HEK293 (cell line): Measurements from ENCODE around the gene LCN12.

Source experiments
- CTCF ChIA-PET: fragments of 350-600 bp; formaldehyde crosslinking; extraction: SDS; loops from one replicate; lab custom pipeline; 2021; ENCODE audit warnings: antibody characterized with exemption; lab: Yijun Ruan, JAX
- POLR2A ChIA-PET: fragments of 300-600 bp; formaldehyde crosslinking; extraction: SDS; loops from one replicate; lab custom pipeline; 2020; ENCODE audit warnings: antibody characterized with exemption, inconsistent platforms; lab: Yijun Ruan, JAX
- H3K27ac ChIP-seq: fragments of 200-500 bp; sonication (Bioruptor generic); 2 replicates; pipeline ENCODE4 v1.5.1; 2014; ENCODE audit warnings: low read depth, low read length, control low read depth, inconsistent platforms; ENCODE audit errors: extremely low read depth
- H3K36me3 ChIP-seq, 2 experiments: fragments of 200-500 bp in 1 of 2; sonication (Bioruptor generic) in 1 of 2; 1 replicate in 1 of 2; 2 replicates in 1 of 2; pipeline ENCODE4 v1.5.1; 2014 to 2017; ENCODE audit warnings: inconsistent platforms in 2 of 2, low read length in 2 of 2; ENCODE audit not compliant: control insufficient read depth in 2 of 2, insufficient read depth in 1 of 2
- H3K4me1 ChIP-seq: fragments of 200-500 bp; sonication (Bioruptor generic); 2 replicates; pipeline ENCODE4 v1.5.1; 2014; ENCODE audit warnings: mild to moderate bottlenecking, low read length, inconsistent platforms; ENCODE audit not compliant: control insufficient read depth, insufficient read depth
- H3K4me3 ChIP-seq: 2 replicates; pipeline ENCODE4 v1.5.1; 2011; ENCODE audit warnings: low read depth, mild to moderate bottlenecking, control low read depth, low read length, moderate library complexity
- H3K9me3 ChIP-seq: fragments of 200-500 bp; sonication (Bioruptor generic); 2 replicates; pipeline ENCODE4 v1.5.1; 2014; ENCODE audit warnings: low read depth, low read length, inconsistent platforms; ENCODE audit not compliant: control insufficient read depth, insufficient read depth
- EGR2 ChIP-seq: fragments of 450-650 bp; formaldehyde crosslinking; IDR thresholded peaks from 2 replicates; pipeline ENCODE4 v1.5.1; 2016; ENCODE audit warnings: low read depth, missing biosample characterization, missing genetic modification characterization
- FEZF1 ChIP-seq: fragments of 450-650 bp; formaldehyde crosslinking; IDR thresholded peaks from 2 replicates; pipeline ENCODE4 v1.5.1; 2016; ENCODE audit warnings: missing biosample characterization, missing genetic modification characterization
- KLF1 ChIP-seq: fragments of 450-650 bp; formaldehyde crosslinking; IDR thresholded peaks from 2 replicates; pipeline ENCODE4 v1.5.1; 2016; ENCODE audit warnings: missing biosample characterization, missing genetic modification characterization
- KLF8 ChIP-seq: fragments of 450-650 bp; formaldehyde crosslinking; IDR thresholded peaks from 2 replicates; pipeline ENCODE4 v1.5.1; 2016; ENCODE audit warnings: missing biosample characterization, missing genetic modification characterization
- PRDM1 ChIP-seq: fragments of 450-650 bp; formaldehyde crosslinking; IDR thresholded peaks from 2 replicates; pipeline ENCODE4; 2016; ENCODE audit warnings: missing biosample characterization, missing genetic modification characterization
- SCRT1 ChIP-seq: fragments of 450-650 bp; formaldehyde crosslinking; IDR thresholded peaks from 2 replicates; pipeline ENCODE4 v1.5.1; 2016; ENCODE audit warnings: missing biosample characterization, missing genetic modification characterization, borderline replicate concordance
- SP2 ChIP-seq: fragments of 450-650 bp; formaldehyde crosslinking; IDR thresholded peaks from 2 replicates; pipeline ENCODE4 v1.5.1; 2016; ENCODE audit warnings: missing biosample characterization, missing genetic modification characterization
- TCF7L2 ChIP-seq: IDR thresholded peaks from 2 replicates; pipeline ENCODE4 v1.6.1; 2011; ENCODE audit warnings: low read depth, mild to moderate bottlenecking, inconsistent platforms, low read length, moderate library complexity, borderline replicate concordance
- YY1 ChIP-seq: fragments of 450-650 bp; formaldehyde crosslinking; IDR thresholded peaks from 2 replicates; pipeline ENCODE4 v1.5.1; 2018; ENCODE audit warnings: missing biosample characterization, missing genetic modification characterization
- ZBTB17 ChIP-seq: fragments of 450-650 bp; formaldehyde crosslinking; IDR thresholded peaks from 2 replicates; pipeline ENCODE4 v1.5.1; 2016; ENCODE audit warnings: missing biosample characterization, missing genetic modification characterization
- ZBTB21 ChIP-seq: fragments of 450-650 bp; formaldehyde crosslinking; IDR thresholded peaks from 2 replicates; pipeline ENCODE4 v1.5.1; 2017; ENCODE audit warnings: missing biosample characterization, missing genetic modification characterization
- ZEB2 ChIP-seq: fragments of 450-650 bp; formaldehyde crosslinking; IDR thresholded peaks from 2 replicates; pipeline ENCODE4 v1.5.1; 2016; ENCODE audit warnings: missing biosample characterization, missing genetic modification characterization
- ZFHX2 ChIP-seq: fragments of 450-650 bp; formaldehyde crosslinking; conservative IDR thresholded peaks from 2 replicates; pipeline ENCODE4 v1.5.1; 2016; ENCODE audit warnings: missing biosample characterization, missing genetic modification characterization
- ZNF133 ChIP-seq: fragments of 450-650 bp; formaldehyde crosslinking; IDR thresholded peaks from 2 replicates; pipeline ENCODE4 v1.5.1; 2016; ENCODE audit warnings: missing biosample characterization, missing genetic modification characterization
- ZNF16 ChIP-seq: fragments of 450-650 bp; formaldehyde crosslinking; IDR thresholded peaks from 2 replicates; pipeline ENCODE4 v1.5.1; 2016; ENCODE audit warnings: low read depth, missing biosample characterization, missing genetic modification characterization
- ZNF23 ChIP-seq: fragments of 450-650 bp; formaldehyde crosslinking; IDR thresholded peaks from 2 replicates; pipeline ENCODE4 v1.5.1; 2016; ENCODE audit warnings: missing biosample characterization, missing genetic modification characterization, borderline replicate concordance
- ZNF335 ChIP-seq: fragments of 450-650 bp; formaldehyde crosslinking; conservative IDR thresholded peaks from 2 replicates; pipeline ENCODE4 v1.5.1; 2016; ENCODE audit warnings: missing biosample characterization, missing genetic modification characterization
- ZNF366 ChIP-seq: fragments of 450-650 bp; formaldehyde crosslinking; conservative IDR thresholded peaks from 2 replicates; pipeline ENCODE4 v1.5.1; 2016; ENCODE audit warnings: missing biosample characterization, missing genetic modification characterization
- ZNF521 ChIP-seq: fragments of 450-650 bp; formaldehyde crosslinking; IDR thresholded peaks from 2 replicates; pipeline ENCODE4 v1.5.1; 2017; ENCODE audit warnings: missing biosample characterization, mild to moderate bottlenecking, missing genetic modification characterization
- ZNF530 ChIP-seq: fragments of 450-650 bp; formaldehyde crosslinking; IDR thresholded peaks from 2 replicates; pipeline ENCODE4 v1.5.1; 2016; ENCODE audit warnings: low read depth, missing biosample characterization, missing genetic modification characterization
- ZNF558 ChIP-seq: fragments of 450-650 bp; formaldehyde crosslinking; IDR thresholded peaks from 2 replicates; pipeline ENCODE4 v1.5.1; 2016; ENCODE audit warnings: missing biosample characterization, missing genetic modification characterization
- ZNF629 ChIP-seq: fragments of 450-650 bp; formaldehyde crosslinking; IDR thresholded peaks from 2 replicates; pipeline ENCODE4 v1.5.1; 2017; ENCODE audit warnings: missing biosample characterization, missing genetic modification characterization
- ZNF645 ChIP-seq: fragments of 450-650 bp; formaldehyde crosslinking; IDR thresholded peaks from 2 replicates; pipeline ENCODE4; 2016; ENCODE audit warnings: missing biosample characterization, missing genetic modification characterization
- ZSCAN30 ChIP-seq: fragments of 450-650 bp; IDR thresholded peaks from 2 replicates; pipeline ENCODE4 v1.5.1; 2018; ENCODE audit warnings: missing biosample characterization, mild to moderate bottlenecking, missing genetic modification characterization, moderate library complexity
- ZSCAN5A ChIP-seq: fragments of 450-650 bp; formaldehyde crosslinking; IDR thresholded peaks from 2 replicates; pipeline ENCODE4 v1.5.1; 2016; ENCODE audit warnings: missing biosample characterization, missing genetic modification characterization
- TF ChIP-seq, protein P1 (sequence below): fragments of 450-650 bp; formaldehyde crosslinking; IDR thresholded peaks from 2 replicates; pipeline ENCODE4 v1.5.0; 2017; ENCODE audit warnings: missing biosample characterization, missing genetic modification characterization, borderline replicate concordance

The LCN12 gene

DNA sequence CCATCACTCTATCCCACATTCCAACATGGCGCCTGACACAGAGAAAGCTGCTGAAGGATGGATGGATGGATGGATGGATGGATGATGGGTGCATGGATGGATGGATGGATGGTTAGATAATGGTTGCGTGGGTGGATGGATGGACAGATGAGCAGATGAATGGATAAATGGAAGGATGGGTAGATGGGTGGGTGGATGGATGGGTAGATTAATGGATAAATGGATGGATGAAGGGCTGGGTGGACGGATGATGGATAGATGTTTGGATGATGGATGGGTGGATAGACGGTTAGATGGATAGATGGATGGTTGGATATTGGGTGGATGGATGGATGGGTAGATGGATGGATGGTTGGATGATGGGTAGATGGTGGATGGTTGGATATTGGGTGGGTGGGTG, 4.5 kb downstream of the LCN12 start (continued):
- TF ChIP-seq, protein P1, sequence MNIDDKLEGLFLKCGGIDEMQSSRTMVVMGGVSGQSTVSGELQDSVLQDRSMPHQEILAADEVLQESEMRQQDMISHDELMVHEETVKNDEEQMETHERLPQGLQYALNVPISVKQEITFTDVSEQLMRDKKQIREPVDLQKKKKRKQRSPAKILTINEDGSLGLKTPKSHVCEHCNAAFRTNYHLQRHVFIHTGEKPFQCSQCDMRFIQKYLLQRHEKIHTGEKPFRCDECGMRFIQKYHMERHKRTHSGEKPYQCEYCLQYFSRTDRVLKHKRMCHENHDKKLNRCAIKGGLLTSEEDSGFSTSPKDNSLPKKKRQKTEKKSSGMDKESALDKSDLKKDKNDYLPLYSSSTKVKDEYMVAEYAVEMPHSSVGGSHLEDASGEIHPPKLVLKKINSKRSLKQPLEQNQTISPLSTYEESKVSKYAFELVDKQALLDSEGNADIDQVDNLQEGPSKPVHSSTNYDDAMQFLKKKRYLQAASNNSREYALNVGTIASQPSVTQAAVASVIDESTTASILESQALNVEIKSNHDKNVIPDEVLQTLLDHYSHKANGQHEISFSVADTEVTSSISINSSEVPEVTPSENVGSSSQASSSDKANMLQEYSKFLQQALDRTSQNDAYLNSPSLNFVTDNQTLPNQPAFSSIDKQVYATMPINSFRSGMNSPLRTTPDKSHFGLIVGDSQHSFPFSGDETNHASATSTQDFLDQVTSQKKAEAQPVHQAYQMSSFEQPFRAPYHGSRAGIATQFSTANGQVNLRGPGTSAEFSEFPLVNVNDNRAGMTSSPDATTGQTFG (tag by site-specific recombination): no peak
- TF ChIP-seq ZNF629 (tag by site-specific recombination) (no peak), ZNF366 (tag by site-specific recombination) (peak; percentile 99), ZBTB17 (tag by site-specific recombination) (peak; percentile 94), ZBTB21 (tag by site-specific recombination) (no peak), KLF8 (0 out of 2 replicates have a peak, but pooled peaks have one; percentile 12), YY1 (tag by site-specific recombination) (no peak), KLF1 (tag by site-specific recombination) (0 out of 2 replicates have a peak, but pooled peaks have one; percentile 46), ZNF521 (0 out of 2 replicates have a peak, but pooled peaks have one; percentile 69)

DNA sequence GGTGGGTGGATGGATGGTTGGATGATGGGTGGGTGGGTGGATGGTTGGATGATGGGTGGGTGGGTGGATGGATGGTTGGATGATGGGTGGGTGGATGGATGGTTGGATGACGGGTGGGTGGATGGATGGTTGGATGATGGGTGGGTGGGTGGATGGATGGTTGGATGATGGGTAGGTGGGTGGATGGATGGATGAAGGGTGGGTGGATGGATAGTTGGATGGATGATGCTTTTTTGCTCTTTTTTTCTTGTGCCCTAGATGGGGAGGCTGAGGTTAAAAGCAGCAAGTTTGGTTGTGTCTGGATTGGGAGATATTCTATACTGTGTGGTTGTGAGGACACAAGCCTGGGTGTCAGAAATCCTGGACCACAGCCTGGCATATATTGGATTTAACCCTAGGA, 5.4 kb downstream of the LCN12 start:
- TF ChIP-seq EGR2 (tag by site-specific recombination) (peak; percentile 82), SCRT1 (tag by site-specific recombination) (no peak), ZFHX2 (tag by site-specific recombination) (peak; percentile 69), ZNF335 (no peak), SP2 (0 out of 2 replicates have a peak, but pooled peaks have one; percentile 10)
- Histone ChIP-seq H3K27ac (no peak overlapping the region), H3K9me3 (no peaks in the 10 kb centered on the region), H3K4me3 (no peak overlapping the region), H3K36me3 (no peaks in the 10 kb centered on the region), H3K4me1 (no peaks in the 10 kb centered on the region)
- ChIA-PET POLR2A (no interaction called here), CTCF (no interaction called here)

GRCh38 chr9:136957901-136958300, 5.8 kb downstream of the LCN12 start:
- H3K36me3 ChIP-seq: no peaks in the 10 kb centered on the region
- H3K4me3 ChIP-seq: no peak overlapping the region
- no peak overlapping the region for H3K27ac ChIP-seq
- H3K9me3 ChIP-seq: no peaks in the 10 kb centered on the region
- no peaks in the 10 kb centered on the region for H3K4me1 ChIP-seq
- ChIA-PET POLR2A (no interaction called here), CTCF (interaction anchor here (0.6 kb wide), 1 partner anchor 13 kb away, joined by 5 read pairs; the partner anchor contains the start of gene C8G)
- TF ChIP-seq ZSCAN5A (tag by site-specific recombination): no peak
- TF ChIP-seq TCF7L2: no peak
- no peak for TF ChIP-seq ZNF558
- TF ChIP-seq ZNF16 (tag by site-specific recombination): no peak
- no peak for TF ChIP-seq FEZF1 (tag by site-specific recombination)
- no peak for TF ChIP-seq EGR2 (tag by site-specific recombination)
- TF ChIP-seq PRDM1 (tag by site-specific recombination): no peak
- TF ChIP-seq ZSCAN30 (tag by site-specific recombination): no peak
- TF ChIP-seq ZNF530: no peak
- TF ChIP-seq ZEB2 (tag by site-specific recombination): no peak
- no peak for TF ChIP-seq ZNF133
- TF ChIP-seq ZNF645 (tag by site-specific recombination): no peak
- no peak for TF ChIP-seq ZNF23
